GM12892 (cell line): Measurements from ENCODE around the gene PDE8B.
A peak's percentile ranks its signal among the peaks of the same experiment; 100 is the strongest.

ENCODE experiments used
- DNase-seq: peaks from one replicate; pipeline ENCODE4 v3.0.0; 2011; ENCODE audit not compliant: insufficient read length
- FAIRE-seq: peaks from 2 replicates; lab custom pipeline; 2011; peaks lifted over from hg19 to GRCh38; lab: Jason Lieb, UNC
- POLR2A ChIP-seq: IDR thresholded peaks from 2 replicates; pipeline ENCODE4 v1.6.1; 2011; ENCODE audit warnings: low read depth, low read length, control low read depth
- POLR2AphosphoS5 ChIP-seq: IDR thresholded peaks from 2 replicates; pipeline ENCODE4 v1.6.1; 2011; ENCODE audit warnings: low read depth, low read length, control low read depth
- TAF1 ChIP-seq: IDR thresholded peaks from 2 replicates; pipeline ENCODE4 v1.6.1; 2011; ENCODE audit warnings: low read depth, mild to moderate bottlenecking, control low read depth, low read length, borderline replicate concordance

The PDE8B gene

DNA sequence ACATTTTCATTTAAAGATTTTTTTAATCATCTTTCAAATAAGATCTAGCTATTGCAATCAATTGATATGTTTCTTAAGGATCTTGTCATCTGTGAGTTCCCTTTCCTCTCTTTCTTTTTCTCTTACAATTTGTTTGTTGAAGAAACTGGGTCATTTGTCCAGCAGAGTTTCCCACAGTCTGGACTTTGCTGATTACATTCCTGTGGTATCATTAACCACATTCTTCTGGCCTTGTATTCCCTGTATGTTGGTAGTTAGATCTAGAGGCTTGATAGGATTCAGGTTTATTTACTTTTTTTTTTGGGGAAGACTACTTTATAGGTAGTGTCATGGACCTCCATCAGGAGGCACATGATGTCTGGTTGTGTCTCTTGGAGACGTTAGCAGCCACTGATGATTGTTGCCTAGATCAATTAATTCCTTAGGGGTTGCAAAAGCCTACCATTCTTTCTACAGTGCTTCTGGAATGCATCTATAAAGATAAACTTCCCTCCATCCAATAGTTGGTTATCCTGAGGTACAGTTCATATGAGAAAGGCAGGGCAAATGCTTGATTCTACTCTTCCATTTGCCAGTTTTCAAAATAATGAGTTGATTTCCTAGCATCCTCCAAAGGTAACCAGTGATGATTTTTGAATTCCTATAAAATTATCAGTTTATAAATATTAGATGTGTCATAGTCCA lies 14.3 kb downstream of the PDE8B start:
- TF ChIP-seq POLR2A = no peak
- TF ChIP-seq TAF1 = no peak
- no peak for TF ChIP-seq POLR2AphosphoS5
- FAIRE-seq (no peak), DNase-seq (no peak)

DNA sequence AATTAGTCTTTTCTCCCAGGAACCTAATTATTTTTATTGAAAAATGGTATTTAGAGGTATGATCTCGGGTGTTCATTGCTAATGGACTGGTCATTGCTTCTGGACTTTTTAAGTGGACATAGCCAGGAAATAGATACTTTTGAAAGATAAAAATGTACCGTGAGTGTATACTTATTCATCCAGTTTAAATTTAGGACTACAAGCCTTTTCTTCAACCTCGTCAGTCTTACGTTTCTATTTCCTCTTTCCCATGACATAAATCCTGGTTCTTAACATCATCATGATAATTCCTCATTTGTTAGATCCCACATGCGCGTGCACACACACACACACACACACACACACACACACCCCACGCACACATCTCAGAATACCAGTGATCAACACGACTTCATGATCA lies 15.1 kb downstream of the PDE8B start:
- DNase-seq = no peak
- TF ChIP-seq POLR2A (no peak), TAF1 (no peak), POLR2AphosphoS5 (no peak)
- FAIRE-seq = no peak

DNA sequence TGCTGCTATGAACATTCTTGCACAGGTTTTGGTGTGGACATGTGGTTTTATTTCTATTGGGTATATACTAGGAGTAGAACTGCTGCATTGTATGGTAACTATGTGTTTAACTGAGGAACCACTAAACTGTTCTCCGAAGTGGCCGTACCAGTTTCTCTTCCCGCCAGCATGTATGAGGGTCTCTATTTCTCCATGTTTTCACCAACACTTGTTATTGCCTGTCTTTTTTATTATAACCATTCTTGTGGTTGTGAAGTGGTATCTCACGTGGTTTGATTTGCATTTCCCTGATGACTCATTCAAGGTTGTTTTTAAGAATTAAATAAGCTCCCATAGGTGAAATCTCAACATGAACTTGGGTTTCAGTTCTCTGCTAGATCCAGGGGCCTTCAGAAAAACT lies 19.4 kb downstream of the PDE8B start:
- FAIRE-seq (no peak), DNase-seq (no peak)
- TF ChIP-seq POLR2AphosphoS5 = no peak
- no peak for TF ChIP-seq TAF1
- no peak for TF ChIP-seq POLR2A

DNA sequence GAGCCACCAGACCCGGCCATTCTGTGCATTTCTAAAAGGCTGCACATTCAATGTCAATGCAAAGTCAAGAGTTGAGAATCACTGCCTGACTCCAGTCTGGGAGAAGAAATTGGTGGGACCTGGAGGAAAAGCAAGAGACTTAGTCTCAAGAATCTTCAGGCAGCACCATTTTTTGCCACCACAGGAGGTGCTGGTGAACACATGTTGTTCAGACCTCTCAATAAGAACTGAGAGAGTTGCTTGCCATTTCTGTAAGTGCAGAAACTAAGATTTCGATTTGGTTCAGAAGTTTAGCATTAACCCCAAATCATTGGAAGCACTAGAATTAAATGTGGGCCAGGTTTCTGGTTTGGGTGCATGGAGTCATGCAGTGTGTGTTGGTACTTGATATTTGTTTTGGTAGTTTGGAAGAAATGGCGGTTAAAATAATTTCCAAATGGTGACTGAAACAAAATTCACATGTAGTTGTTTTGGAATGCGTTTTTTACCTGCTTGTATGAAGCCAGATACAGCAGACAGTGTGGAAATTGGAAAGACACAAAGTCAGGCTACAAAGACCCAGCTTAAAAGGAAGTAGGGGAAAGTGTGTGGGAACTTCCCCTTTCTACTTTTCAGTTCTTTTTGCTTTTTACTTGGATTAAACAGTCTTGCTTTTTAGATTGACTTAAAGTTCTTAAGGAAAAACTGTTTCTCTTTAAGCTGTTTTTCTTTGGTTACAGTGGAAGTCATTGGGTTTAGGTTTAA lies 20.4 kb downstream of the PDE8B start:
- no peak for FAIRE-seq
- TF ChIP-seq TAF1 = no peak
- TF ChIP-seq POLR2A = no peak
- TF ChIP-seq POLR2AphosphoS5 = no peak
- DNase-seq = no peak

DNA sequence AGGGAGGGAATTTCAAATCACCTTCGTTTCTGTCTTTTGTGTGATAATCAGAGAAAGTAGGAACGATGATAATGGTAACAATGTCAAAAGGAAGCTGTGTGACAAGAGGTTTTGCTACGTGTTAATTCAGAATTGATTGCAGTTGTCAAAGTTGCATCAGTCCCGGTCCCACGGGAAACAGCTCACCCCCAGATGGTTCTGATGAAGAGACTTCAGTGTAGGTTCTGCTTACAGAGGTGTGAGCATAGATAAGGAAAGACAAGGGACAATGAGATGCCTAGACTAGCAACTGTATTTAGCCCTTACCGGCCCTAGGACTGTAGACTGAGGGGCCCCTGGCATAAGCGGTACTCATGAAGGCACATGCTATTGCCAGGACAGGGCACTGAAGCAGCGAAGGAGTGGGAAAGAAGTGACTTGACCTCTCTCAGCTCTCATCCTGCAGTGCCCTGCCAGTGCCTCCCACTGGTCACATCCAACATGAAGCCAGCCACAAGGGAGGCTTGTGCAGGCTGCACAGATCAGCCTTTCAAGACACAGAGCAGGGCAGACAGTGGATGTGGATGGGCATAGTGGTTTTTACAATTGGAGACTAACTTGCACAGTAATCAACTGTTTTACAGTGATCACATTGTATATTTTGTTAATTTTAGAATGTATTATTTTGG lies 21.1 kb downstream of the PDE8B start:
- DNase-seq (no peak), FAIRE-seq (no peak)
- TF ChIP-seq TAF1 (no peak), POLR2AphosphoS5 (no peak), POLR2A (no peak)

DNA sequence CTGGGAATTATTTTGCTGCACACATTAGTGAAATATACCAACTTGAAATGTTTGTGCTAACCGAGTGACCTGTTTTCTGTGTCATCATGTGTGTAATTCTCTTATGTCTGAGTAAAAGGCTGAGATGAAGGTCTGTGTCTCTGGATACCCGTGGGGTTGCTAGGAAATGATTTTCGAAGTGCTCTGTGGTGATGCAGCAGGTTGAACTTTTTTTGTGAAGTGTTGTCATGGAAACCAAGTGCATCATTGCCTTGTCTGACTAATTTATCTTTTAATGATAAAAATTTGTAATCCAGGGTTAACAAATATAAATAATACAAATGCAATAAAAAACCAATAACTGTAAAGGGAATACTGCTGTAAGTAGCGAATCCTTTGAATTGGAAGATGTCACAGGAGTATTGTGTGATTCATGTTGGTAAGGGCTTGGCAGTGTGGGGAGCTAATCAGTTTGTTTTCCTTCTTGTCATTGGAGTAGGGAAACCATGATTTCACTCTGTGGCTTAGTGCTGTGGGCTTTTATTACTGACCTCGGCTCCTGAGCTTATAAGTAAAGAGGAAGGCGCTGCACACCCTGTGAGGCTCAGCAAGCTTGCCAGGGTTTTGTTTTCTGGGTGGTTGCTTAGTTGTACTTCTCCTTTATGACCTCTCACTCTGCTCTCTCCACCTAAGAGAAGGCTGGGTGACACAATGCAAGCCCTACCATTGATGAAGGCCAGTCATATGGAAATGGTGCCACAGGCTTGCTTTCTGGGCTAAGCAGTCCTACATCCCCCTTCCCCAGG lies 22.3 kb downstream of the PDE8B start:
- TF ChIP-seq POLR2AphosphoS5 = no peak
- no peak for TF ChIP-seq POLR2A
- TF ChIP-seq TAF1 = no peak
- FAIRE-seq (no peak), DNase-seq (no peak)

DNA sequence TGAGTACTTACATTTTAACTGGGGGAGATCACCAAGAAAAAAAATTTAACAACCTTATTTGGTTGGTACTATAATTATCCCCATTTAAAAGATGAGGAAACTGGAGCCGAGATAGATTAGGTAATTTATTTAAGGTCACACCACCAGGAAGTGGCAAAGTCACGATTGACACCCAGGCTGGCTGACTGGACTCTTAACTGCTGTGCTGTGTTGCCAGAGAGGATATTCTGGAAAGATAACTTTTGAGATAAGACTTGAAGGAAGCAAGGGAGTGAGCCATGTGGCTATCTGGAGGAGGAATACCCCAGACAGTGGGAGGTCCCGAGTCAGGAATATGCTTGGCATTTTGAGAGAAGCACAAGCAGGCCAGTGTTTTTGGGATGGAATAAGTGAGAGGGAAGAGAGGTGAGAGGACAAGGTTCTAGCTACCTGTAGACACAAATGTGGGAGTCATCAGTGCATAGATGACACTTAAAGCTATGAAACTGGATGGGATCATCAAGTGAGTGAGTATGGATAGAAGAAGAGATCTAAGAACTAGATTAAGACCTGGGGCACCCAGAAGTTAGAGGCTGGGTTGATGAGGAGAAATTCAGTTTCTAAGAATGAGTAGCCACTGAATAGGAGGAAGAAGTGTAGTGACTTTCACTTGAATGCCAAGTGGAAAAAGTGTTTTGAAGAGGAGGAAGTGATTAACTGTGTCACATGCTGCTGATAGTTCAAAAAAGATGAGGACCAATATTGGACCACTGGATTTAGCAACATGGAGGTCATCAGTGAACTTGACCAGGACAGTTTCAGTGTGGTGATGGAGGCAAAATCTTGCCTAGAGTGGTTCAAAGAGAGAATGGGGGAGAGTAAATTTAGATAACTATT lies 25.6 kb downstream of the PDE8B start:
- FAIRE-seq = no peak
- TF ChIP-seq TAF1 (no peak), POLR2AphosphoS5 (no peak), POLR2A (no peak)
- no peak for DNase-seq

DNA sequence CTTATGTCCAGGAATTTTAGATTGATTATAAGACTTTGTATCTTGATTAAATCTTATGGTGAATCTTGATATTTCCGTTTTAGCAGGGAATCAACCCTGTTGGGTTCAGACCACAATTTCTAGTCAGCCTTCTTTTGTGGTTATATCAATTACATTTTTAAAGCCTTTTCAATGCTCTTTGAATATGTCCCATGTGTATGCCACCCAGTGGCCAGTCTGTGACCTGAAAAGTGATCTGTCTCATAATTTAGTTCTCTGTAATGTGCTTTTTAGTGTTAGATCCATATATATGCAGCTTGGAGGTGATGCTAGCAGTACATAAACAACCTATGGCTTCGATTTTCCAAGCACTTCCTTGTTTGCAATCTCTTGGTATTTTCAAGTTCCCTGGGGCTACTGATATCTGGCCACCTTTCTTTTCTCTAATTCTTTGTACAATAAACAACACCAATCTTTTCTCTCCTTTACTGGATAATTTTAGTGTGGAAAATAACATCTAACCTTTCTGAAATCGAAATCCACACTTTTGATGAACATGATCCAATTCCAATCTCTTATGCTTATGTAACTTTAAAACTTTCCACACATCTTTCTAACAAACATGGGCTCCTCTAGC lies 28.8 kb downstream of the PDE8B start:
- FAIRE-seq (peak; percentile 64), DNase-seq (no peak)
- TF ChIP-seq TAF1 (no peak), POLR2AphosphoS5 (no peak), POLR2A (no peak)

DNA sequence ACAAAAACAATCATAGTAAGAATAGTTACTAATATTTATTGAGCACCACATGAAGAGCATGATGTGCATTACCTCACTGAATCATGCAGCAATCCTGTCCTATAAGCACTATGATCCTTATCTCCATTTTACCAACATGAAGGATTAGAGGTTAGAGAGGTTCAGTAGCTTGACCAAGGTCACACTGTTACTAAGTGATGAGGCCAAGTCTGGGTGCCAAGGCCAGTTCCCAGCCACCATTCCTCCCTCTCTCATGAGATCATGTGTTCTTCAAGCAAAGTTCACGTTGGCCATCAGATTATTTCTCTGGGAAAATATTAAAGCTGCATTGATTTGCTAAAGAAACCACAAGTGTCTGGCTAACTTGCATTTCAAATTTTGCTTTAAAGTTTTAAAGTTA lies 31.0 kb downstream of the PDE8B start:
- DNase-seq = no peak
- FAIRE-seq = no peak
- no peak for TF ChIP-seq POLR2AphosphoS5

DNA sequence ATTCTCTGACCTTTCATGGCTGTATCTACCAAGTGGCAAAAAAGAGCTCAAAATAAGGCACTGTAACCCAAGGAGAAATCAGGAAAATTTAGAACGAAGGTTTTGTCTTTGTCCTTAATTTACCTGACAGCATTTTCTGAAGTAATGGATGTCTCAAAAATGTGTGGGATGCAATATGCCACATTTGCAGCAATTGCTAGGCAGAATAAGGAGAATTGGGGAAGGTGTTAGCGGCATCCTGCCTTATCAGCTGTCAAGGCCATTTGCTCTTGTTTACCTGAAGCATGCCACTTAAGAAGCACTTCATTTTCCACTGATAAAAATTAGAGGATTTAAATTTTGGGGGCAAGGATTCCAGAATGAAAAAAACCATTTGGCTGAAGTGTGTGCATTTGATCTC lies 39.0 kb downstream of the PDE8B start:
- TF ChIP-seq POLR2AphosphoS5 (no peak), TAF1 (no peak), POLR2A (no peak)
- no peak for FAIRE-seq
- DNase-seq = no peak

DNA sequence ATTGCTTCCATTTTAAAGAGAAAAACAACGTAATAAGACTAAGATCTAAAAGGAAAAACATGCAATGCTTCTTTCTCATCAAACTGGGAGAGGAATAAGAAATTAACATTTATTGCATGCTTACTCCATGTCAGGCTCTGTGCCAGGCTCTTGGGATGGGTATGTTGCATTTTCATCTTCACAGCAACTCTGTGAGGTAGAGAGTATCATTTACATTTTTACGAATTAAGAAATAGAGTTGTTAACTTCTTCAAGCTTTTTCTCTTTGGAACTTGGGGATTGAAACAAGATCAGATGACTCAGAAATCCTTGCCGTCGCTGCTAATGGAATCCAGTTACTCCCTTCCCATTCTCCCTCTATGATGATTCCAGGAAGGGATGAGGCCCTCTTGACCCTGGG lies 39.5 kb downstream of the PDE8B start:
- TF ChIP-seq POLR2AphosphoS5 = no peak
- TF ChIP-seq POLR2A = no peak
- no peak for TF ChIP-seq TAF1
- DNase-seq (no peak), FAIRE-seq (no peak)
